ENCODE measurements around the gene RAB4A.

Gene RAB4A

GRCh38 chr1:229244091-229244490 is 26.8 kb upstream of the RAB4A start:
- DNase-seq (ENCODE audit: low read depth), result no peak

DNA sequence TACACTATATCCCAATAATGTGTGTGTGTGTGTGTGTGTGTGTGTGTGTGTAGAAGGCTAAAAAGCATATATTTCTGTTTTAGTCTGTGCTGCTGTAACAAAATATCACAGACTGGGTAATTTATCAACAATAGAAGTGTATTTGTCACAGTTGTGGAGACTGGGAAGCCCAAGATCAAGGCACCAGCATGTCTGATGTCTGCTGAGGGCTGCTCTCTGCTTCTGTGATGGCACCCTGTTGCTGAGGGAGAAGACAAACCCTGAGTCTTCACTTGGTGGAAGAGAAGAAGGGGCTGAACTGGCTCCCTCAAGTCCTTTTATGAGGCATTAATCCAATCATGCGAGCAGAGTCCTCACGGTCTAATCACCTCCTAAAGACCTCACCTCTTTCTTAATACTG is 23.0 kb upstream of the RAB4A start:
- no peak for DNase-seq (ENCODE audit: low read depth)

GRCh38 chr1:229248821-229249817 is 21.8 kb upstream of the RAB4A start:
- no peak for DNase-seq (ENCODE audit: low read depth)

- DNase-seq (ENCODE audit: low read depth), result no peak
These were observed 20.9 kb upstream of the RAB4A start for GRCh38 chr1:229249854-229250644.

GRCh38 chr1:229251185-229251584 is 19.7 kb upstream of the RAB4A start:
- DNase-seq (ENCODE audit: low read depth), result no peak

- no peak for DNase-seq (ENCODE audit: low read depth)
These were observed 18.5 kb upstream of the RAB4A start for GRCh38 chr1:229252228-229252984.

DNA sequence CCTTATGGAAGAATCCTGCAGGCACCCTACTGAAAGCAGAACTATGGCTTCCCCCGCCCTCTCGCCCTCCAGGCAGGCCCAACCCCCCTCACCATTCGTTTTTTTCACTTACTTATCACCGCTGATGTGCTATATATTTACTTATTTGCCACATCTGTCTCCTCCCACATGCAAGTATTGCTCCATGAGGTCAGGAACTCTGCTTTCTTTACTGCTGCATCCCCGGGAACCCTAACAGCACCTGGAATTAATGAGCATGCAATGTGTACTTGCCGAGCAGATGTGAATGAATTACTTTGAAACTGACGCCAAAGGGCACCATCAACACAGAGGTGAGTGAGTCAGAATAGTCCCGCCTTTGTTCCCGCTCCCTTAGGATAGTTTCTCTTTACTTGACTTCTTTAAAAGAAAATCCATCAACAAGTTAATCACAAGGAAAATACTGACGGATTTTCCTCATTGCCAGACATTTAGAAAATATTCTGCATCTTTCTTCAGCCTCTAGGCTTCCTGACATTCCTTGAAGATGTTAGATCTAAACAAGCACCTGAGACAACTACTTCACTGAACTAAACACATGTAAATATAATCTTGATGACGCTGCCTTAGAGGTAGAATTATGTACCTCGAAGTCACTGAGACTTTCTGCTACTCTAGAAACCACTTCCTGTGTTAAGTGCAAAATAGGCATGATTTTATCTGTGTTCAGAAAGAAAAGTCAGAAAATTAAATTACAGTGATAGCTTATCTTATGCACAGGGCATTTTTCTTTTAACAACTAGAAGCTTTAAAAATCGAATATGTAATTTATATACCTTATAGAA is 17.5 kb upstream of the RAB4A start:
- DNase-seq (ENCODE audit: low read depth), result no peak

DNA sequence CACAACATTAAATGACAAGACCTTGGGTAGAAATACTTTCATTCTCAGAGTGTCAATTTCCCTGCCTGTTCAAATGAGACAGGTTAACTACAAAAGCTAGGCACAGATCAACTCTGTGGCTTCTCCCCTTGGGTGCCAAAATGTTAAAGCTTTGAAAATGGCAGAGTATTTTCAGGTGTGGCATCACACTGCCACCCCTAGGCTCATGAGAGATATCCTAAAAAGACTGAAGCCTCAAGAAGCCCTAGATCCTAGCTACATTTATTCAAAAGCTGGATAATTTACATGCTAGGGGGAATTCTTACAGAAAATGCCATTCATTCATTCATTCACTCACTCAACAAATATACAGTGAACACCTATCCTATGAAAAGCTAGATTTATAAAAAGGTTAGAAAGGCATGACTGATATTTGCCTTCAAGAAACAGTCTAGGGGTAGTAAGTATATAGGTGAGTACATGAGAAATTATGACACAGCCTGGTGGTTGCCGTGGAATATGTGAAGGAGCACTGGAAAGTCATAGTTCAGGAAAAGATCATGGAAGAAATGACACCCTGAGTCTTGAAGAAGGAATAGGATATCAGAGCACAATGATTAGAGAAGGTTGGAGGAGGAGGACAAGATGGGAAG is 15.9 kb upstream of the RAB4A start:
- no peak for DNase-seq (ENCODE audit: low read depth)

- peak; percentile 34 for DNase-seq (ENCODE audit: low read depth)
These were observed 12.7 kb upstream of the RAB4A start for GRCh38 chr1:229258031-229258756.

GRCh38 chr1:229258757-229259060 is 12.2 kb upstream of the RAB4A start:
- DNase-seq (ENCODE audit: low read depth), result no peak

DNA sequence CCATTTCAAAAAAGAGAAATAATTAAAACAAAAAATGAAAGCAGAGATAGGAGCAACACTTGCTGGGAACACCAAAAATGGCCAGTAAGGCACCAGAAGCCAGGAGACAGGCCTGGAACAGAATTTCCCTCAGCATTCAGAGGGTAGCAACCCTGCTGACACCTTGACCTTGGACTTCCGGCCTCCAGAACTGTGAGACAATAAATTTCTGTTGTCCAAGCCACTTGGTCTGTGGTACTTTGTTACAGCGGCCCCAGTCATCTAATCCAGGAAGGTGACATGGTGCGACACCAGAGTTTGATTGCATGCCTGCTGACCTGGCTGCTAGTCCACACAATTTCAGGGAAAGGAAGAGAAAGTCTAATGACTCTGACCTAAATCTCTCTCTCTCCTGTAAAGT is 10.6 kb upstream of the RAB4A start:
- DNase-seq (ENCODE audit: low read depth), result no peak

DNA sequence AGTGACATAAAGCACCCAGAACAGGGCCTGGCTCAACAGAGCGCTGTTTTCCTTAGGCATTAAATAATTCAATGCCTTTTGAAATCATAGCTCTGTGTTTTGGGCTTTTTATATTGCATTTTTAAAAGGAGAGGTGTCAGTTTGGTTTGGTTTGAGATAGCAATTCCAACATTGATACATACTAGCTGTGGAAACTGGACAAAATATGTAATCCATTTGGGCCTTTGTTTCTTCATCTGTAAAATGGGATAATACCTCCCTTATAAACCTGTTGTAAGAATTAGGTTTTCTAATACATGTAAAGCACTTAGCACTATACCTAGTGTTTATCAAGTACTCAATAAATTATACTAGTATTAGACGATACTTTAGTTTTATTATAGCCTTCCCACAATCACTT is 8.7 kb upstream of the RAB4A start:
- no peak for DNase-seq (ENCODE audit: low read depth)

GRCh38 chr1:229263254-229263653 is 7.7 kb upstream of the RAB4A start:
- no peak for DNase-seq (ENCODE audit: low read depth)

DNA sequence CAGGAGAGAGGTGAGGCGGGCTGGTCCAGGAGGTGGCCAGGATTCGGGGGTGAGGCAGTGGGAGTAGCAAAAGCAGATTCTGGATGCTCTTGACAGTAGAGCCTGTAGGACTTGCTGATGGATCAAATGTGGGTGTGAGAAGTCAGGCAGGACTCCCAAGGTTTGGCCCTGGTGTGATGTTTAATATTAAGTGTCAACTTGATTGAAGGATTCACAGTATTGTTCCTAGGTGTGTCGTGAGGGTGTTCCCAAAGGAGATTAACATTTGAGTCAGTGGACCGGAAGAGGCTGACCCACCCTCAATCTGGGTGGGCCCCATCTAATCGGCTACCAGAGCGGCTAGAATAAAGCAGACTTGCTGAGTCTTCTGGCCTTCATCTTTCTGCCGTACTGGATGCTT is 6.8 kb upstream of the RAB4A start:
- no peak for DNase-seq (ENCODE audit: low read depth)

GRCh38 chr1:229264487-229264886 is 6.4 kb upstream of the RAB4A start:
- DNase-seq (ENCODE audit: low read depth), result no peak

DNA sequence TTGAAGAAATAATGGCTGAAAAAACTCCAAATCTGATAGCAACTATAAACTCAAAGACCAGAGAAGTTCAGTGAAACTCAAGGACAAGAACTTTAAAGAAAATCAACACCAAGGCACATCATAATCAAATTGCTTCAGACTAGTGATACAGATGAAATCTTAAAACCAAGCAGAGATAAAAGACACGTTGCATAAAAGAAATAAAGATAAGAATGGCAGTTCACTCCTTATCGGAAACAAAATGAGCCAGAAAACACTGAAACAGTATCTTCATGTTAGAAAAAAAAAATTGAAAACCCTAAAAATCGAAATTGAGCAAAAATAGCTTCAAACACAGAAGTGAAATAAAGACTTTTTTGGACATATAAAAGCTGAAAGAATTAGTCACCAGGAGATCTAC is 4.6 kb upstream of the RAB4A start:
- DNase-seq (ENCODE audit: low read depth), result no peak

- DNase-seq (ENCODE audit: low read depth), result no peak
These were observed 3.9 kb upstream of the RAB4A start for GRCh38 chr1:229266832-229267500.

- DNase-seq (ENCODE audit: low read depth), result no peak
These were observed 2.4 kb upstream of the RAB4A start for GRCh38 chr1:229268505-229268904.

DNA sequence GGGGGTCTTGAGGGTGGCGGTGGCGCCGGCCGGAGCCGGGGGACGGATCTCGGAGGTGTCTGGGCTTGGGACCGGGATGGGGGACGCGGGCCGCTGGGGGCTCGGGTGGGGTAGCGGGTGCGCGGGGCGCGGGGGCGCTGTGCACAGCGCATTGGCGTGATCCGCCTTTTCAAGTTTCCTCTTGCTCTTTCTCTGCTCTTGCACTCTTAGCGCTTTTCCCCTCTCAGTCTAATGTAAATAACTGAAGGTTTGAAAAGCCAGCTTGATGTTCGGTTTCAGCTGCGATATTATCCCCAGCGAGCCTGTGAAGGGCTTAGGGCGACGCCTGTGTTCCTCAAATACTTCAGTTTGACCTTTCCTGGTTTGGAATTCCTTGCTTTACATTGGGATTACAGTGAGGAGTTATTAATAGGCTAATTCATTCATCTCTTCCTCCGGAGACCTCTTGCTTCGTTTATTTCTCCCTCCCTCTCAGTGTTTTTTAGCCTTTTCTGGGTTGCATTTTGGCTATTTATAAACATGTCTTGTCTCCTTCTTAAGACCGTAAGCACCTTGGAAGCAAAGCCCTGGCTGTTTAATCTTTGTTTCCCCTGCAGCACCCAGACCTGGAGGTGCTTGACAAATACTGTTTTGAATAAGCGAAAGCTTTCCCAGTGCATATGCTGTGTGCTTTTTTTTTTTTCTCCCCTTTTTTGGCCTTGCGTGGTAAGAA is 693 bp downstream of the RAB4A start:
- peak; percentile 17 for DNase-seq (ENCODE audit: low read depth)
